ENCODE results near the gene CCDC127. TPM values are rescaled to one million over a fixed set of nuclear protein-coding genes. Genes with fewer than 3 reads are reported as not detected.
"Not testable (repeated sequence)": the region's sequence is repeated elsewhere in the genome, so short reads cannot be mapped to it uniquely, and the experiment has no call there.

The CCDC127 gene
- polyA plus RNA-seq, 3 donors = 0.68 to 1.5 (median 0.85) TPM

GRCh38 chr5:166441-167372 lies 51.2 kb downstream of the CCDC127 start:
- Mint-ChIP-seq H3K27me3 (ENCODE audit: low read depth in 3 of 3) (no peaks in the 10 kb centered on the region), H3K9me3 (peaks cover 3 to 14% (median 6%) of the 10 kb centered on the region in 7 donors), H3K36me3 (no peaks in the 10 kb centered on the region), H3K4me1 (no peaks in the 10 kb centered on the region), H3K4me3 (no peak overlapping the region), H3K27ac (no peak overlapping the region)
- no peaks in the 10 kb centered on the region for H3K4me1 ChIP-seq (ENCODE audit: control insufficient read depth in 1 of 2, insufficient read depth in 2 of 2, low read length in 2 of 2)
- H3K36me3 ChIP-seq (replicated peaks in 1 of 2; ENCODE audit: control insufficient read depth in 1 of 2, insufficient read depth in 2 of 2, low read length in 2 of 2) = no peaks in the 10 kb centered on the region
- TF ChIP-seq, protein P1, sequence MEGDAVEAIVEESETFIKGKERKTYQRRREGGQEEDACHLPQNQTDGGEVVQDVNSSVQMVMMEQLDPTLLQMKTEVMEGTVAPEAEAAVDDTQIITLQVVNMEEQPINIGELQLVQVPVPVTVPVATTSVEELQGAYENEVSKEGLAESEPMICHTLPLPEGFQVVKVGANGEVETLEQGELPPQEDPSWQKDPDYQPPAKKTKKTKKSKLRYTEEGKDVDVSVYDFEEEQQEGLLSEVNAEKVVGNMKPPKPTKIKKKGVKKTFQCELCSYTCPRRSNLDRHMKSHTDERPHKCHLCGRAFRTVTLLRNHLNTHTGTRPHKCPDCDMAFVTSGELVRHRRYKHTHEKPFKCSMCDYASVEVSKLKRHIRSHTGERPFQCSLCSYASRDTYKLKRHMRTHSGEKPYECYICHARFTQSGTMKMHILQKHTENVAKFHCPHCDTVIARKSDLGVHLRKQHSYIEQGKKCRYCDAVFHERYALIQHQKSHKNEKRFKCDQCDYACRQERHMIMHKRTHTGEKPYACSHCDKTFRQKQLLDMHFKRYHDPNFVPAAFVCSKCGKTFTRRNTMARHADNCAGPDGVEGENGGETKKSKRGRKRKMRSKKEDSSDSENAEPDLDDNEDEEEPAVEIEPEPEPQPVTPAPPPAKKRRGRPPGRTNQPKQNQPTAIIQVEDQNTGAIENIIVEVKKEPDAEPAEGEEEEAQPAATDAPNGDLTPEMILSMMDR (IDR thresholded peaks at IDR 0.05) = no peak
- H4K20me1 ChIP-seq (ENCODE audit: insufficient read depth, low read length) = no peaks in the 10 kb centered on the region
- no peaks in the 10 kb centered on the region for H3K79me2 ChIP-seq (ENCODE audit: insufficient read depth, low read length)
- intact Hi-C loops (cut with micrococcal nuclease) = no loop called here
- H3K9ac ChIP-seq (ENCODE audit: insufficient read depth, low read length, poor library complexity, severe bottlenecking) = no peak overlapping the region
- H3K27me3 ChIP-seq (ENCODE audit: control insufficient read depth in 2 of 2, insufficient read depth in 2 of 2, low read length in 2 of 2) = no peaks in the 10 kb centered on the region
- no peak overlapping the region for H2AFZ ChIP-seq (ENCODE audit: insufficient read depth, low read depth, low read length, poor library complexity, severe bottlenecking)
- H3K4me2 ChIP-seq (replicated peaks; ENCODE audit: extremely low read depth, low read length, poor library complexity, severe bottlenecking) = no peak overlapping the region
- WGBS (ENCODE audit: insufficient coverage) = 94% methylated on average over 14 of the region's 27 CpGs
- DNase-seq = no peak
- no peak overlapping the region for H3K27ac ChIP-seq (ENCODE audit: low read depth in 1 of 2, low read length in 2 of 2)
- H3K4me3 ChIP-seq (replicated peaks in 1 of 3; ENCODE audit: low read depth in 2 of 3, low read length in 3 of 3) = no peak overlapping the region
- peaks cover 0 to 7% of the 10 kb centered on the region in 2 donors for H3K9me3 ChIP-seq (replicated peaks in 1 of 2; ENCODE audit: control insufficient read depth in 1 of 2, insufficient read depth in 1 of 2, low read length in 2 of 2)

- H3K27me3 ChIP-seq (ENCODE audit: control insufficient read depth in 2 of 2, insufficient read depth in 2 of 2, low read length in 2 of 2); H3K4me2 ChIP-seq (replicated peaks; ENCODE audit: extremely low read depth, low read length, poor library complexity, severe bottlenecking); H3K27ac Mint-ChIP-seq; H3K9ac ChIP-seq (ENCODE audit: insufficient read depth, low read length, poor library complexity, severe bottlenecking); H4K20me1 ChIP-seq (ENCODE audit: insufficient read depth, low read length); H3K27me3 Mint-ChIP-seq (ENCODE audit: low read depth in 3 of 3); H3K27ac ChIP-seq (ENCODE audit: low read depth in 1 of 2, low read length in 2 of 2); H3K36me3 Mint-ChIP-seq; H2AFZ ChIP-seq (ENCODE audit: insufficient read depth, low read depth, low read length, poor library complexity, severe bottlenecking); H3K4me1 ChIP-seq (ENCODE audit: control insufficient read depth in 1 of 2, insufficient read depth in 2 of 2, low read length in 2 of 2); H3K4me3 Mint-ChIP-seq; intact Hi-C loops (cut with micrococcal nuclease); H3K36me3 ChIP-seq (replicated peaks in 1 of 2; ENCODE audit: control insufficient read depth in 1 of 2, insufficient read depth in 2 of 2, low read length in 2 of 2); H3K4me1 Mint-ChIP-seq; H3K79me2 ChIP-seq (ENCODE audit: insufficient read depth, low read length); DNase-seq; H3K9me3 ChIP-seq (replicated peaks in 1 of 2; ENCODE audit: control insufficient read depth in 1 of 2, insufficient read depth in 1 of 2, low read length in 2 of 2); H3K4me3 ChIP-seq (replicated peaks in 1 of 3; ENCODE audit: low read depth in 2 of 3, low read length in 3 of 3): not testable (repeated sequence)
- peaks cover 3 to 16% (median 6%) of the 10 kb centered on the region in 7 donors for H3K9me3 Mint-ChIP-seq
- 93% methylated on average over 18 of the region's 25 CpGs for WGBS (ENCODE audit: insufficient coverage)
Observed at GRCh38 chr5:164783-165182, 53.2 kb downstream of the CCDC127 start.

All from CD14-positive monocyte (primary cell).